Thymus (tissue), 11 donors: ENCODE measurements around the gene ZNF740. TPM values are rescaled to one million over a fixed set of nuclear protein-coding genes. Genes with fewer than 3 reads are reported as not detected.

ENCODE experiments used
- DNase-seq, 9 donors: peaks; one replicate each; pipeline ENCODE4 v3.0.0-alpha.2; 2013; ENCODE audit warnings: low spot score in 9 of 9, low read depth in 6 of 9, missing footprints in 1 of 9
- H3K27ac ChIP-seq, 2 donors: one replicate each; pipeline ENCODE4 v1.5.1; 2013; ENCODE audit warnings: control low read depth in 1 of 2, low read depth in 1 of 2, low read length in 1 of 2, mild to moderate bottlenecking in 1 of 2, moderate library complexity in 1 of 2
- H3K27me3 ChIP-seq, 2 donors: one replicate each; pipeline ENCODE4 v1.5.1; 2013; ENCODE audit warnings: low read length in 1 of 2; ENCODE audit not compliant: control insufficient read depth in 2 of 2, insufficient read depth in 1 of 2
- H3K36me3 ChIP-seq, 2 donors: one replicate each; pipeline ENCODE4 v1.5.1; 2013; ENCODE audit warnings: low read length in 1 of 2, mild to moderate bottlenecking in 1 of 2, moderate library complexity in 1 of 2; ENCODE audit not compliant: control insufficient read depth in 2 of 2, insufficient read depth in 2 of 2
- H3K4me1 ChIP-seq, 2 donors: one replicate each; pipeline ENCODE4 v1.5.1; 2013; ENCODE audit warnings: low read length in 2 of 2; ENCODE audit not compliant: control insufficient read depth in 2 of 2, insufficient read depth in 2 of 2
- H3K4me3 ChIP-seq, 2 donors: one replicate each; pipeline ENCODE4 v1.5.1; 2013; ENCODE audit warnings: low read length in 2 of 2, control low read depth in 1 of 2, mild to moderate bottlenecking in 1 of 2
- H3K9me3 ChIP-seq, 2 donors: one replicate each; pipeline ENCODE4 v1.5.1; 2013; ENCODE audit warnings: low read length in 1 of 2, mild to moderate bottlenecking in 1 of 2; ENCODE audit not compliant: control insufficient read depth in 2 of 2, insufficient read depth in 1 of 2
- WGBS: extraction: QIAGEN DNeasy Blood & Tissue Kit; methylation state at CpG from one replicate; pipeline ENCODE4 v1.1.7; 2013; 5-methylcytosine and 5-hydroxymethylcytosine counted together
- polyA plus RNA-seq: library from polyadenylated mRNA; stranded (reverse); fragments of 200-250 nt; gene quantifications from one replicate; pipeline ENCODE4 v1.2.3, GENCODE V29; 2013
- total RNA-seq: library from RNA; stranded (reverse); fragments of 120-200 nt; gene quantifications from one replicate; pipeline ENCODE4 v1.2.4, GENCODE V29; 2013
- donor health status: healthy.

The ZNF740 gene
- total and polyA plus RNA-seq, 2 donors, result 10.3 to 22.6 TPM

- Histone ChIP-seq H3K27ac (peak overlapping the region; percentile 91 to 98), H3K36me3 (no peaks in the 10 kb centered on the region), H3K27me3 (peaks cover 13 to 56% of the 10 kb centered on the region in 2 donors), H3K4me3 (peak overlapping the region; percentile 60 to 70), H3K4me1 (peaks cover 14 to 83% of the 10 kb centered on the region in 2 donors), H3K9me3 (peaks cover 0 to 6% of the 10 kb centered on the region in 2 donors)
- peak in 7 of 9 donors; percentile 63 to 89 (median 73) for DNase-seq
- WGBS, result under 1% methylated on average over 51 of the region's 53 CpGs
Observed at GRCh38 chr12:53219956-53220693, 39.6 kb downstream of the ZNF740 start.

- H3K4me1 ChIP-seq, result peaks cover 14 to 89% of the 10 kb centered on the region in 2 donors
- DNase-seq, result peak in 4 of 9 donors; percentile 65 to 81 (median 68)
- peak overlapping the region; percentile 60 to 70 for H3K4me3 ChIP-seq
- peak overlapping the region; percentile 91 to 98 for H3K27ac ChIP-seq
- H3K36me3 ChIP-seq, result no peaks in the 10 kb centered on the region
- peaks cover 13 to 56% of the 10 kb centered on the region in 2 donors for H3K27me3 ChIP-seq
- WGBS, result 0% methylated on average over 42 of the region's 42 CpGs
- H3K9me3 ChIP-seq, result peaks cover 0 to 6% of the 10 kb centered on the region in 2 donors
Observed at GRCh38 chr12:53220694-53221202, 40.2 kb downstream of the ZNF740 start.

GRCh38 chr12:53221203-53222080, 40.9 kb downstream of the ZNF740 start:
- DNase-seq, result peak in 1 of 9 donors; percentile 54
- Histone ChIP-seq H3K27ac (peak overlapping the region; percentile 91 to 98), H3K9me3 (peaks cover 0 to 6% of the 10 kb centered on the region in 2 donors), H3K27me3 (peaks cover 13 to 55% of the 10 kb centered on the region in 2 donors), H3K4me1 (peaks cover 14 to 86% of the 10 kb centered on the region in 2 donors), H3K36me3 (no peaks in the 10 kb centered on the region), H3K4me3 (peak overlapping the region; percentile 60 to 70)
- 1% methylated on average over 72 of the region's 72 CpGs for WGBS

GRCh38 chr12:53222170-53222721, 41.7 kb downstream of the ZNF740 start:
- Histone ChIP-seq H3K9me3 (peaks cover 0 to 4% of the 10 kb centered on the region in 2 donors), H3K36me3 (no peaks in the 10 kb centered on the region), H3K27me3 (peaks cover 13 to 47% of the 10 kb centered on the region in 2 donors), H3K27ac (peak overlapping the region; percentile 44 to 98), H3K4me3 (peak overlapping the region in 1 of 2 donors; percentile 70), H3K4me1 (peaks cover 14 to 78% of the 10 kb centered on the region in 2 donors)
- 47% methylated on average over 5 of the region's 5 CpGs for WGBS
- peak in 1 of 9 donors; percentile 12 for DNase-seq

GRCh38 chr12:53222806-53223261, 42.3 kb downstream of the ZNF740 start:
- Histone ChIP-seq H3K27ac (peak overlapping the region; percentile 53 to 62), H3K9me3 (no peaks in the 10 kb centered on the region), H3K27me3 (peaks cover 13 to 41% of the 10 kb centered on the region in 2 donors), H3K36me3 (no peaks in the 10 kb centered on the region), H3K4me3 (no peak overlapping the region), H3K4me1 (peaks cover 14 to 73% of the 10 kb centered on the region in 2 donors)
- DNase-seq, result peak in 1 of 9 donors; percentile 11
- 75% methylated on average over 4 of the region's 4 CpGs for WGBS

- Histone ChIP-seq H3K4me1 (peaks cover 14 to 69% of the 10 kb centered on the region in 2 donors), H3K36me3 (no peaks in the 10 kb centered on the region), H3K27ac (peak overlapping the region; percentile 62 to 79), H3K27me3 (peaks cover 12 to 35% of the 10 kb centered on the region in 2 donors), H3K9me3 (no peaks in the 10 kb centered on the region), H3K4me3 (no peak overlapping the region)
- WGBS, result 6% methylated on average over 16 of the region's 16 CpGs
- peak in 1 of 9 donors; percentile 73 for DNase-seq
Observed at GRCh38 chr12:53223389-53224060, 43.0 kb downstream of the ZNF740 start.

GRCh38 chr12:53224061-53224896, 43.8 kb downstream of the ZNF740 start:
- Histone ChIP-seq H3K4me3 (no peak overlapping the region), H3K9me3 (no peaks in the 10 kb centered on the region), H3K27ac (peak overlapping the region; percentile 55 to 79), H3K27me3 (peaks cover 7 to 30% of the 10 kb centered on the region in 2 donors), H3K36me3 (no peaks in the 10 kb centered on the region), H3K4me1 (peaks cover 14 to 64% of the 10 kb centered on the region in 2 donors)
- 75% methylated on average over 11 of the region's 11 CpGs for whole genome bisulfite sequencing
- DNase-seq, result peak in 1 of 9 donors; percentile 59
